ENCODE results near the gene GRIN2C. TPM values are rescaled to one million over a fixed set of nuclear protein-coding genes. Genes with fewer than 3 reads are reported as not detected.
A peak's percentile ranks its signal among the peaks of the same experiment; 100 is the strongest.
"Not testable (repeated sequence)": the region's sequence is repeated elsewhere in the genome, so short reads cannot be mapped to it uniquely, and the experiment has no call there.

The GRIN2C gene
- not detected for total RNA-seq

DNA sequence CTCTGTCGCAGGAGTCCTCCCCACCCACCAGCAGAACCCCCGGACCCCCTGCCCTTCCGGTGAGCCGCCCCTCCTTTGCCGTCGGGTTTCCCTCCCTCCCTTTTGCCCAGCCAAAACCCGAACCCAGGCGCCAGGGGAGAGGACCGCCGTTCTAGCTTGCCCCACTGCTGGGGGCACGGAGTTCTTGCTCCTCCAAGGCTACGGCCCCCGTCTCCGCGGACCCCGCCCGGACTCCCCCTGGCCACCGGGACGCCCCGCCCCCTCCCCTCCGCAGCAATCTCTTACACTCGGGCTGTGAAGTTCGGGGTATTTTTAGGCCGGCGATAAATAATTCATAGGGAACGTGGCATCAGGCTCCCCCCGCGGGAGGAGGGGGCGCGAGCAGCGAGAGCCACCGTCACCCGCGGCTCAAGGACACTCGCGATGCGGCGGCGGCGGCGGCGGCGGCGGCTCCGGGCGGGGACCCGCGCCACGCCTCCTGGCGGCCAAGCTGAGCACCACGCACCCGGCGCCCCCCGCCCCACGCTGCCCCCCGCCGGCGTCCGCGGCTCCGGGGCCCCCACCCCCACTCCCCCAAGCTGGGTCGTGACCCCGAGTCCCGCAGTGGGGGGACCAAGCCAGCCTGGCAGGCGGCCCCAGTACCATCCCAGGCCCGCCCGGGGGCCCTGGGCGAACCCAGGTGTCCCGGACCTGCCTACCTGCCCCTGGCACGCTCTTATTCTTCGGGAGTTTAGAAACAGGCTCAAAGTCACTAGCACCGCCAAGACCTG, at the start of gene GRIN2C:
Gene GRIN2C (minus strand): TSS at position 427 of the 770 bp plus-strand sequence. CDS start 4,793 bp downstream, outside the sequence.
- ATAC-seq (no peak), DNase-seq (peak; percentile 61)
- Mint-ChIP-seq H3K27me3 (peaks cover 39% of the 10 kb centered on the region), H3K4me3 (peak within 1 kb of the TSS; percentile 21), H3K9me3 (ENCODE audit: low read depth) (no peaks in the 10 kb centered on the region), H3K36me3 (ENCODE audit: low read depth) (no peaks in the 10 kb centered on the region), H3K27ac (no peak within 1 kb of the TSS), H3K4me1 (peaks cover 13% of the 10 kb centered on the region)
- ChIA-PET POLR2A (no interaction called here), CTCF (interaction anchor here (0.5 to 8.4 kb wide), 8 partner anchors 15 to 255 kb away, joined by 3 to 114 read pairs (median 4); partner anchors contain the start of gene FDXR)
- intact Hi-C loops (cut with DNase I, micrococcal nuclease) = no loop called here

GRCh38 chr17:74909097-74909496, 49.4 kb upstream of the GRIN2C start:
- H3K4me3 Mint-ChIP-seq; POLR2A ChIA-PET; H3K27me3 Mint-ChIP-seq; H3K36me3 Mint-ChIP-seq (ENCODE audit: low read depth); H3K27ac Mint-ChIP-seq; ATAC-seq; H3K4me1 Mint-ChIP-seq; DNase-seq; H3K9me3 Mint-ChIP-seq (ENCODE audit: low read depth); intact Hi-C loops (cut with DNase I, micrococcal nuclease): not testable (repeated sequence)
- CTCF ChIA-PET = interaction anchor here (0.6 kb wide), 2 partner anchors 122 to 675 kb away, joined by 3 to 4 read pairs; no protein-coding TSS in a partner anchor

- DNase-seq (no peak), ATAC-seq (no peak)
- no peak overlapping the region for H3K27ac Mint-ChIP-seq
- H3K27me3 Mint-ChIP-seq = peaks cover 5% of the 10 kb centered on the region
- H3K36me3 Mint-ChIP-seq (ENCODE audit: low read depth) = no peaks in the 10 kb centered on the region
- no peak overlapping the region for H3K4me3 Mint-ChIP-seq
- H3K9me3 Mint-ChIP-seq (ENCODE audit: low read depth) = no peaks in the 10 kb centered on the region
- intact Hi-C loops (cut with DNase I, micrococcal nuclease) = no loop called here
- ChIA-PET CTCF (interaction anchor here (0.7 to 2.0 kb wide), 4 partner anchors 17 to 55 kb away, joined by 3 to 6 read pairs (median 4); partner anchors contain the start of gene OTOP2), POLR2A (interaction anchor here (0.6 kb wide), 2 partner anchors 54 to 210 kb away, joined by 3 read pairs; no protein-coding TSS in a partner anchor)
- H3K4me1 Mint-ChIP-seq = peaks cover 5% of the 10 kb centered on the region
Measured at GRCh38 chr17:74907012-74907411, 47.3 kb upstream of the GRIN2C start.

- H3K36me3 Mint-ChIP-seq (ENCODE audit: low read depth); H3K9me3 Mint-ChIP-seq (ENCODE audit: low read depth); H3K27ac Mint-ChIP-seq; H3K27me3 Mint-ChIP-seq; H3K4me1 Mint-ChIP-seq; DNase-seq; intact Hi-C loops (cut with DNase I, micrococcal nuclease); H3K4me3 Mint-ChIP-seq; ATAC-seq: not testable (repeated sequence)
- CTCF ChIA-PET = interaction anchor here (1.2 to 2.0 kb wide), 4 partner anchors 18 to 55 kb away, joined by 3 to 6 read pairs (median 4); partner anchors contain the start of gene OTOP2
- POLR2A ChIA-PET = interaction anchor here (0.6 to 1.1 kb wide), 3 partner anchors 32 to 488 kb away, joined by 3 to 5 read pairs (median 3); no protein-coding TSS in a partner anchor
Measured at GRCh38 chr17:74906214-74906793, 46.6 kb upstream of the GRIN2C start.

DNA sequence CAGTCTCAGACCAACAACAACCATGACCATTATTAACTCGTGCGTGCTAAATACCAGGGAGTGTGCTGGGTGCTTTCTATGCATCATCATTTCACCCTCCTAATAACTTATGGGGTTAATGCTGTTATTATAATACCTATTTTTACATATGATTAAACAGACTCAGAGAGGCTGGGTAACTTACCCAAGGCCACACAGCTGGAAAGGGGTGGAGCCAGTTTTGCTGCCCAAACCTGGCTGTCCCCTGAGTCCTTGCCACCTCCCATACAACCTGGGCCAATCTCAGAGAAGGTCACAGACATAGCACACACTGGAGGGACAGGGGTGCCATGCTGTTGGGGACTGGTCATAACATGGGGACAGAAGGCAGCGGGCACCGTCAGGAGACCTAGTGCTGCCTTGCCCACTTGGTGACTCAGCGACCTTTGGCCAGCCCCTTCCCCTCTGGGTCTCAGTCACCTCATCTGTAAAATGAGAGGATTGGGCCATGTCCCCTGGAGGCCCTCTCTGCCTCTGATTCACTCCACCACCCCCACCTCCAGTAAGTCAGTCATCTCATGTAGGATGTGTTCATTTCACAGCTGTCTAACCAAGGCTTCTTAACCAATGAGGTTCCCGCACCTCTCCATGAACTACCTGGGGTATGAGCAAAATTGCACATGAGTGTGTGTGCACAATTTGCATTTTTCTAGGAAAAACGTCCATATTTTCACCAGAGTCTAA, 45.2 kb upstream of the GRIN2C start:
- no peak overlapping the region for H3K27ac Mint-ChIP-seq
- H3K9me3 Mint-ChIP-seq (ENCODE audit: low read depth) = no peaks in the 10 kb centered on the region
- H3K27me3 Mint-ChIP-seq = peaks cover 9% of the 10 kb centered on the region
- intact Hi-C loops (cut with DNase I, micrococcal nuclease) = no loop called here
- H3K36me3 Mint-ChIP-seq (ENCODE audit: low read depth) = no peaks in the 10 kb centered on the region
- peak; percentile 45 for DNase-seq
- ChIA-PET CTCF (interaction anchor here (1.3 kb wide), 1 partner anchor 19 kb away, joined by 3 read pairs; the partner anchor contains the start of gene OTOP2), POLR2A (no interaction called here)
- peak; percentile 80 for ATAC-seq
- peaks cover 5% of the 10 kb centered on the region for H3K4me1 Mint-ChIP-seq
- no peak overlapping the region for H3K4me3 Mint-ChIP-seq

DNA sequence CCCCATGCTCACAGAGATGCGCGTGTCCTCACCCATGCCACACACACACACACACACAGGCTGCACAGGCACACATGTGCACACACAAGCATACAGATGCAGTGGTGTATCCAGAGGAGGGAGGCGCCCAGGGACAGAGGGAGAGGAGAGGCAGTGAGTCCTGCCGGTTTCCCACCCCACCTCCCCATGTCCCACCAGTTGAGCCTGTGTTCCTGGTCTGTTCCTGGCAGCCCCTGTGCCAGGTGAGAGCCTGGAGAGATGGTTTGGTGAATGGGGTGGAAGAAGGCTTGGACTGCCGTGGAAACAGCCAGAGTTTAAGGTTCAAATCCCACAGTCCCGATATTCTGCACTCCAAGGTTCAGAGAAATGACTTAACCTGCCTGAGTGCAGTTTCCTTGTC, 44.0 kb upstream of the GRIN2C start:
- POLR2A ChIA-PET = no interaction called here
- CTCF ChIA-PET = no interaction called here
- H3K36me3 Mint-ChIP-seq (ENCODE audit: low read depth) = no peaks in the 10 kb centered on the region
- no peak overlapping the region for H3K27ac Mint-ChIP-seq
- intact Hi-C loops (cut with DNase I, micrococcal nuclease) = no loop called here
- ATAC-seq = no peak
- DNase-seq = no peak
- no peaks in the 10 kb centered on the region for H3K9me3 Mint-ChIP-seq (ENCODE audit: low read depth)
- H3K27me3 Mint-ChIP-seq = peaks cover 9% of the 10 kb centered on the region
- H3K4me3 Mint-ChIP-seq = no peak overlapping the region
- H3K4me1 Mint-ChIP-seq = peaks cover 5% of the 10 kb centered on the region

DNA sequence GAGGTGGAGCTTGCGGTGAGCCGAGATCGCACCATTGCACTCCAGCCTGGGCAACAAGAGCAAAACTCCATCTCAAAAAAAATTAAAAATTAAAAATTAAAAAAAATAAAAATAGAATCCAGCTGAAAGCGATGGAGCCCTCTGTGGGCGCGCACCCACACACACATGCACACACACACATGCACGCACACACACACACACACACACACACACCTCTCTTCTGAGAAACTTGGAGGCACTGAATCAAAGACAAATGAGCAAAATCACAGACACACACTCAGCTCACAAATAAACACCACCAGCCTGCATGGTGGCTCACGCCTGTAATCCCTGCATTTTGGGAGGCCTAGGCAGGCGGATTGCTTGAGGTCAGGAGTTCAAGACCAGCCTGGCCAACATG, 43.3 kb upstream of the GRIN2C start:
- Mint-ChIP-seq H3K9me3 (ENCODE audit: low read depth) (no peaks in the 10 kb centered on the region), H3K27ac (no peak overlapping the region), H3K4me3 (no peak overlapping the region), H3K4me1 (peaks cover 5% of the 10 kb centered on the region), H3K36me3 (ENCODE audit: low read depth) (no peaks in the 10 kb centered on the region), H3K27me3 (peaks cover 9% of the 10 kb centered on the region)
- POLR2A ChIA-PET = no interaction called here
- intact Hi-C loops (cut with DNase I, micrococcal nuclease) = no loop called here
- DNase-seq (no peak), ATAC-seq (no peak)
- CTCF ChIA-PET = interaction anchor here (0.7 to 1.4 kb wide), 2 partner anchors 11 to 205 kb away, joined by 3 read pairs; no protein-coding TSS in a partner anchor

DNA sequence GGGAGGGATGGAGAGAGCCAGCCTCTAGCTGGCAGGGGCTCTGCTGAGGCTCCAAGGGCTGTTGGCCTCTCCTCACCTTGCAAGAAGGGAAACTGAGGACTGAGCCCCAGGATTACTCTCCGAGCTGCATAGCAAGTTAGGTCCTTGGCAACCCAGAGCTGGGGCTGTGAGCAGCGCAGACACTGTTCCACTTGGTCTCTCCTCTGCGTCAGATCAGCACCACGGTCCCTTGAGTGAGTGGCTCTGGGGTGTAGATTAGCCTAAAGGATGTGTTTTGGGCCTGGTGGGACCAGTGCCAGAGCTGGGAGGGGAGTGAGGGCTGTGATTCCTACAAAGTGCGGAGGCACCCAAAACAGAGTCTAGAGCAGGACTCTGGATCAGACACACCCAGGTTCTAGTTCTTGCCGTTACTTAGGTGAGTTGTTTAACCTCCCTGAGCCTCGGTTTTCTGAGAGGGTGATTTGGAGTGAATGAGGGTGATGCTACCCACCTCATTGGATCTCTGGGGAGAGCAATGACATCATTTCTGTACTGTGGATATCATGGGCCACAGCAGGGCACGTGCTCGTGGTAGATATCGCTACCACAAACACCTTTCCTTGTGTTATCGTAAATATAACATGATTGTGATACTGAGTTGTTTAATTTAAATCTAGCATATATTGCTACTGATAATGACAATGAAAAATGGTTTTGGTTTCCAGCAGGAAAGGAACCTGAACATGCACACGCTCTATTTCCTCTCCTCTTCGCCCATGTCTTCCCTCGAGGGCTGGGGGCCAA, 41.9 kb upstream of the GRIN2C start:
- ChIA-PET CTCF (interaction anchor here (0.5 kb wide), 1 partner anchor 599 kb away, joined by 3 read pairs; no protein-coding TSS in a partner anchor), POLR2A (no interaction called here)
- no peak overlapping the region for H3K4me3 Mint-ChIP-seq
- no peak for ATAC-seq
- H3K36me3 Mint-ChIP-seq (ENCODE audit: low read depth) = no peaks in the 10 kb centered on the region
- H3K4me1 Mint-ChIP-seq = peaks cover 5% of the 10 kb centered on the region
- DNase-seq = no peak
- no peak overlapping the region for H3K27ac Mint-ChIP-seq
- H3K27me3 Mint-ChIP-seq = peaks cover 10% of the 10 kb centered on the region
- intact Hi-C loops (cut with DNase I, micrococcal nuclease) = no loop called here
- H3K9me3 Mint-ChIP-seq (ENCODE audit: low read depth) = no peaks in the 10 kb centered on the region

DNA sequence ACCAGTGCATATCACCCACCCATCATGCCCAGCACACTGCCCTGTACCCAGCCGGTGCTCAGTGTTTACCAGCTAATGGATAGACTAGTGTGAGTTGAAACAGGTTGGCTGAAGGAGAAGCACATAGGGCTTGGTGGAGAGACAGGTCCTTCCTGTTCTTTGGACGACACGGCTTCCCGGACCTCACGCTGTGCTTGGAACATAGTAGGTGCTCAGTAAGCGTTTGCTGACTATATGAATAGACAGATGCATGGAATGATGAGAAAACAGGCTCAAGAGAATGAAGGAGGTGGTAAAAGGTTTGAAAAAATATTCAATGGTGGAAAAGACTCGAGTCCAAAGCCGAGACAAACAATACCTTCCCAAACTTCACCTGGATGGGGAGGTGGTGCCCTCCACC, 40.5 kb upstream of the GRIN2C start:
- DNase-seq (no peak), ATAC-seq (no peak)
- peaks cover 16% of the 10 kb centered on the region for H3K27me3 Mint-ChIP-seq
- intact Hi-C loops (cut with DNase I, micrococcal nuclease) = no loop called here
- CTCF ChIA-PET = interaction anchor here (0.6 kb wide), 1 partner anchor 66 kb away, joined by 3 read pairs; no protein-coding TSS in a partner anchor
- no peak overlapping the region for H3K4me3 Mint-ChIP-seq
- peaks cover 3% of the 10 kb centered on the region for H3K4me1 Mint-ChIP-seq
- POLR2A ChIA-PET = no interaction called here
- H3K36me3 Mint-ChIP-seq (ENCODE audit: low read depth) = no peaks in the 10 kb centered on the region
- no peaks in the 10 kb centered on the region for H3K9me3 Mint-ChIP-seq (ENCODE audit: low read depth)
- H3K27ac Mint-ChIP-seq = no peak overlapping the region

DNA sequence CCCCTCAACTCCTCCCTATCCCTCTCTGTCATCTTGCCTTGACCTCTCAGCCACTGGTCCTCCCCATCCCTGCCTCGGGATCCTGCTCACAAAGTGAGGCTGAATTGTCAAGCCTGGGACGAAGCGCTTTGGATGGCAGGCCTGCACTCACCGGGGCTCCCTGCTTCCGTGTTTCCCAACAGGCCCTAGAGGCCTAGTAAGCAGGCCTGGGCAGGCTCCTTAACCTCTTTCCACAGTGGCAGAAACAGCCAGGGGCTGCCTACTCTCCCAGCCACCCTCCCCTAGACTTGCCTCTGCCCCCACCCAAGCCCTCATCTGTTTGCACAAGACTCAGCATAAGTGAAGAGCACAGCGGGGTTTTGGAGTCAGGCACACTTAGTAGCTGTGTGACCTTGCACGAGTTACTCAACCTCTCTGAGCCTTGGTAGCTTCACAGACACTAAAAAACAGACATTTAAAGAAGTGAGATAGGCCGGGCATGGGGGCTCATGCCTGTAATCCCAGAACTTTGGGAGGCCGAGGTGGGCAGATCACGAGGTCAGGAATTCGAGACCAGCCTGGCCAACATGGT, 38.8 kb upstream of the GRIN2C start:
- CTCF ChIA-PET = interaction anchor here (0.7 kb wide), 1 partner anchor 851 kb away, joined by 3 read pairs; no protein-coding TSS in a partner anchor
- ATAC-seq (no peak), DNase-seq (no peak)
- no peaks in the 10 kb centered on the region for H3K36me3 Mint-ChIP-seq (ENCODE audit: low read depth)
- no peak overlapping the region for H3K4me3 Mint-ChIP-seq
- no peaks in the 10 kb centered on the region for H3K9me3 Mint-ChIP-seq (ENCODE audit: low read depth)
- POLR2A ChIA-PET = no interaction called here
- peaks cover 3% of the 10 kb centered on the region for H3K4me1 Mint-ChIP-seq
- intact Hi-C loops (cut with DNase I, micrococcal nuclease) = no loop called here
- H3K27me3 Mint-ChIP-seq = peaks cover 22% of the 10 kb centered on the region
- H3K27ac Mint-ChIP-seq = no peak overlapping the region

Measured in activated CD4-positive, alpha-beta T cell treated with anti-CD3 and anti-CD28 coated beads for 36 hours (primary cell).